K562 (cell line): ENCODE results near the gene ITGAE. TPM values are rescaled to one million over a fixed set of nuclear protein-coding genes. Genes with fewer than 3 reads are reported as not detected.
A peak's percentile ranks its signal among the peaks of the same experiment; 100 is the strongest.

ENCODE experiments used
- ATAC-seq: fragments of 200-7000 bp; cut with Tn5 transposase; 3 replicates; pipeline ENCODE4 v1.9.1; 2020; ENCODE audit warnings: moderate library complexity
- BruUV-seq: library from RNA; stranded (reverse); fragments of 400-500 nt; replicated peaks from 2 replicates; lab custom pipeline; 2021; lab: Mats Ljungman, UMichigan
- CTCF ChIA-PET: fragments of 300-600 bp; formaldehyde crosslinking; extraction: SDS; loops from one replicate; lab custom pipeline; 2021; ENCODE audit warnings: low intra/inter-chr PET ratio; lab: Yijun Ruan, JAX
- POLR2A ChIA-PET: fragments of 300-600, 350-650 bp; sonication (Branson Sonifier 250); formaldehyde crosslinking; extraction: SDS; loops from one replicate; lab custom pipeline; 2021; ENCODE audit warnings: antibody characterized with exemption, inconsistent platforms; lab: Yijun Ruan, JAX
- DNase-seq, 4 experiments: peaks; one replicate each; pipeline versions ENCODE4 v3.0.0 to v3.0.0-alpha.2; 2011 to 2018; ENCODE audit warnings: low spot score in 3 of 4, mixed read lengths in 3 of 4; ENCODE audit errors: extremely low read depth in 1 of 4
- FAIRE-seq: peaks from 2 replicates; lab custom pipeline; 2011; peaks lifted over from hg19 to GRCh38; lab: Jason Lieb, UNC
- H2AFZ ChIP-seq: 2 replicates; pipeline ENCODE4 v1.6.0; 2011; ENCODE audit warnings: low read depth, low read length, control low read depth, inconsistent platforms
- H3K27ac ChIP-seq: fragments of 200-600 bp; 3 replicates; pipeline ENCODE4 v1.8.0; 2011; ENCODE audit warnings: low read depth, mild to moderate bottlenecking, control low read depth, inconsistent platforms, low read length, moderate library complexity, mixed read lengths; ENCODE audit errors: extremely low read depth
- H3K27me3 ChIP-seq, 2 experiments: fragments of 300-600 bp in 1 of 2; 2 replicates in 1 of 2; 3 replicates in 1 of 2; pipeline versions ENCODE4 v1.6.0 to v1.8.0; 2011; ENCODE audit warnings: inconsistent platforms in 2 of 2, low read length in 2 of 2, mild to moderate bottlenecking in 1 of 2, mixed read lengths in 1 of 2, moderate library complexity in 1 of 2; ENCODE audit not compliant: control insufficient read depth in 2 of 2, insufficient read depth in 2 of 2
- H3K36me3 ChIP-seq: fragments of 300-600 bp; 3 replicates; pipeline ENCODE4 v1.8.0; 2011; ENCODE audit warnings: mild to moderate bottlenecking, low read length, inconsistent platforms; ENCODE audit not compliant: control insufficient read depth, insufficient read depth
- H3K4me1 ChIP-seq, 2 experiments: fragments of 200-600 bp in 1 of 2; replicated peaks in 1 of 2; 2 replicates in 1 of 2; 3 replicates in 1 of 2; pipeline versions ENCODE4 v1.5.1 to v1.8.0; 2011; ENCODE audit warnings: inconsistent platforms in 2 of 2, low read length in 2 of 2, mild to moderate bottlenecking in 1 of 2, mixed read lengths in 1 of 2, moderate library complexity in 1 of 2; ENCODE audit not compliant: control insufficient read depth in 2 of 2, insufficient read depth in 2 of 2
- H3K4me2 ChIP-seq: 2 replicates; pipeline ENCODE4 v1.6.1; 2011; ENCODE audit warnings: low read length, control low read depth, inconsistent platforms, mixed read lengths; ENCODE audit not compliant: insufficient read depth
- H3K4me3 ChIP-seq: fragments of 200-600 bp; sonication (generic), shearing (Covaris generic); 2 replicates; pipeline ENCODE4 v1.5.1; 2016; ENCODE audit warnings: control low read depth, inconsistent platforms
- H3K79me2 ChIP-seq: fragments of 200-600 bp; 3 replicates; pipeline ENCODE4 v1.8.0; 2011; ENCODE audit warnings: low read length, inconsistent platforms; ENCODE audit not compliant: control insufficient read depth, insufficient read depth
- H3K9ac ChIP-seq, 2 experiments: 2 replicates each; pipeline versions ENCODE4 v1.6.0 to v1.6.1; 2011; ENCODE audit warnings: low read depth in 2 of 2, low read length in 2 of 2, control low read depth in 1 of 2, inconsistent platforms in 1 of 2, mild to moderate bottlenecking in 1 of 2, mixed read lengths in 1 of 2; ENCODE audit not compliant: insufficient read depth in 1 of 2
- H3K9me1 ChIP-seq: one replicate; pipeline ENCODE4 v1.6.0; 2011; ENCODE audit warnings: inconsistent platforms, mild to moderate bottlenecking, low read length, moderate library complexity; ENCODE audit not compliant: control insufficient read depth, insufficient read depth
- H3K9me3 ChIP-seq: replicated peaks from 2 replicates; pipeline ENCODE4 v1.5.1; 2011; ENCODE audit warnings: low read depth, low read length, inconsistent platforms; ENCODE audit not compliant: control insufficient read depth, insufficient read depth
- H4K20me1 ChIP-seq: replicated peaks from 2 replicates; pipeline ENCODE4 v1.6.1; 2011; ENCODE audit warnings: low read length, inconsistent platforms, mixed read lengths; ENCODE audit not compliant: control insufficient read depth, insufficient read depth
- BRF1 ChIP-seq: IDR thresholded peaks from 3 replicates; pipeline ENCODE4 v1.6.1; 2011; ENCODE audit warnings: borderline replicate concordance, mild to moderate bottlenecking; ENCODE audit not compliant: insufficient read length; ENCODE audit errors: extremely low read depth
- EP400 ChIP-seq: fragments of 450-650 bp; IDR thresholded peaks from 2 replicates; pipeline ENCODE4 v1.6.1; 2017; ENCODE audit warnings: antibody characterized with exemption, mild to moderate bottlenecking, moderate library complexity
- FOXK2 ChIP-seq, 2 experiments: fragments of 450-650 bp; IDR thresholded peaks in 1 of 2; conservative IDR thresholded peaks in 1 of 2; 2 replicates each; pipeline ENCODE4 v1.6.1; 2016; ENCODE audit warnings: low read depth in 2 of 2, mild to moderate bottlenecking in 1 of 2
- RCOR1 ChIP-seq, 2 experiments: IDR thresholded peaks; 2 replicates each; pipeline ENCODE4 v1.6.1; 2012; ENCODE audit warnings: low read depth in 2 of 2, low read length in 2 of 2, borderline replicate concordance in 1 of 2, improper control_type of control experiment in 1 of 2
- ZFP36 ChIP-seq: fragments of 150-350 bp; IDR thresholded peaks from 2 replicates; pipeline ENCODE4 v1.6.1; 2018; ENCODE audit warnings: low read length, low read depth; ENCODE audit not compliant: partially characterized antibody
- ZNF282 ChIP-seq: sonication (generic); formaldehyde crosslinking; IDR thresholded peaks from 2 replicates; pipeline ENCODE4 v1.8.1; 2023; ENCODE audit warnings: missing genetic modification reagents
- WGBS: fragments of 100-300 bp; shearing (Covaris generic); methylation state at CpG from one replicate; pipeline ENCODE4 v1.1.6; 2016; ENCODE audit warnings: low coverage, mixed read lengths; ENCODE audit not compliant: insufficient coverage; ENCODE audit errors: missing lambda C conversion rate; 5-methylcytosine and 5-hydroxymethylcytosine counted together
- in situ Hi-C: fragments of 300-500 bp; cut with MboI; formaldehyde crosslinking; loops from 4 replicates; pipeline ENCODE4 v1.15.0; 2018; ENCODE audit warnings: inconsistent platforms, mixed read lengths
- intact Hi-C: fragments of 100-400 bp; cut with micrococcal nuclease; formaldehyde crosslinking; loops from 2 replicates; pipeline ENCODE4 v1.14.2; 2022
- polyA plus RNA-seq, 8 experiments: library from polyadenylated mRNA; depleted of rRNA in 4 of 8; stranded (reverse) in 5 of 8; unstranded in 3 of 8; fragments of >200 nt; fragmentation: Nextera tagmentation in 2 of 8; fragmentation: Illumina TruSeq in 1 of 8; extraction: Ambion mirVana in 2 of 8; extraction: Trizol in 1 of 8; gene quantifications; 2 replicates each; pipeline versions ENCODE4 v1.2.1 to v1.2.3, GENCODE V29; 2011 to 2014; ENCODE audit warnings: inconsistent platforms in 1 of 8, missing spikeins in 1 of 8
- total RNA-seq, 7 experiments: library from RNA; depleted of rRNA in 6 of 7; stranded (reverse); fragments of >200 nt in 6 of 7; fragmentation: Illumina TruSeq in 2 of 7; extraction: Trizol in 2 of 7; gene quantifications; 2 replicates each; pipeline versions ENCODE4 v1.2.1 to v1.2.3, GENCODE V29; 2011 to 2021; ENCODE audit warnings: low replicate concordance in 1 of 7
- TF ChIP-seq, protein P1 (sequence below): fragments of 250-450 bp; sonication (Bioruptor Pico); IDR thresholded peaks from 2 replicates; pipeline ENCODE4 v1.5.0; 2020; ENCODE audit warnings: mild to moderate bottlenecking, borderline replicate concordance
- TF ChIP-seq, protein P2 (sequence below): sonication (generic); formaldehyde crosslinking; IDR thresholded peaks from 2 replicates; pipeline ENCODE4 v1.8.0; 2022; ENCODE audit warnings: mild to moderate bottlenecking, missing genetic modification reagents
- TF ChIP-seq, protein P3 (sequence below), 2 experiments: fragments of 450-650 bp; formaldehyde crosslinking in 1 of 2; IDR thresholded peaks; 2 replicates each; pipeline versions ENCODE4 v1.4.0 to v1.6.1; 2014 to 2020; ENCODE audit warnings: mild to moderate bottlenecking in 2 of 2, borderline replicate concordance in 1 of 2, low read depth in 1 of 2

Gene ITGAE
- total and polyA plus RNA-seq, 9 of the 15 experiments (the other 6 are each of a cell fraction or from before 2014, with no cell fraction given), result 14.8 to 160 (median 27.0) TPM

DNA sequence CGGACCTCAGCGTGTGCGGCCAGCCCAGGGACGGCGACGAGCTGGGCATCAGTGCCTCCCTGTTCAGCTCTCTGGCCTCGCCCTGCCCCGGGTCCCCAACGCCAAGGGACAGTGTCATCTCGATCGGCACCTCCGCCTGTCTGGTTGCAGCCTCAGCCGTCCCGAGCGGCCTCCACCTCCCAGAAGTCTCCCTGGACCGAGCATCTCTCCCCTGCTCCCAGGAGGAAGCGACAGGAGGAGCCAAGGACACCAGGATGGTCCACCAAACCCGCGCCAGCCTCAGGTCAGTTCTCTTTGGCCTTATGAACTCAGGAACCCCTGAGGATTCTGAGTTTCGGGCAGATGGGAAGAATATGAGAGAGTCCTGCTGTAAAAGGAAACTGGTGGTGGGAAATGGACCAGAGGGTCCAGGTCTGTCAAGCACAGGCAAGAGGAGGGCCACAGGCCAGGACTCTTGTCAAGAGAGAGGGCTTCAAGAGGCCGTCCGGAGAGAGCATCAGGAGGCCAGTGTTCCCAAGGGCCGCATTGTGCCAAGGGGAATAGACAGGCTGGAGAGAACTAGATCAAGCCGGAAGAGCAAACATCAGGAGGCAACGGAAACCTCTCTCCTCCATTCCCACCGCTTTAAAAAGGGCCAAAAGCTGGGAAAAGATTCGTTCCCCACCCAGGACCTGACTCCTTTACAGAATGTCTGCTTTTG, 76.5 kb downstream of the ITGAE start:
- peaks cover 49% of the 10 kb centered on the region for H3K79me2 ChIP-seq
- no peak for TF ChIP-seq FOXK2 (conservative IDR thresholded peaks at IDR 0.05 in 1 of 2, IDR thresholded peaks at IDR 0.05 in 1 of 2; ENCODE audit: low read depth in 2 of 2)
- TF ChIP-seq, protein P1, sequence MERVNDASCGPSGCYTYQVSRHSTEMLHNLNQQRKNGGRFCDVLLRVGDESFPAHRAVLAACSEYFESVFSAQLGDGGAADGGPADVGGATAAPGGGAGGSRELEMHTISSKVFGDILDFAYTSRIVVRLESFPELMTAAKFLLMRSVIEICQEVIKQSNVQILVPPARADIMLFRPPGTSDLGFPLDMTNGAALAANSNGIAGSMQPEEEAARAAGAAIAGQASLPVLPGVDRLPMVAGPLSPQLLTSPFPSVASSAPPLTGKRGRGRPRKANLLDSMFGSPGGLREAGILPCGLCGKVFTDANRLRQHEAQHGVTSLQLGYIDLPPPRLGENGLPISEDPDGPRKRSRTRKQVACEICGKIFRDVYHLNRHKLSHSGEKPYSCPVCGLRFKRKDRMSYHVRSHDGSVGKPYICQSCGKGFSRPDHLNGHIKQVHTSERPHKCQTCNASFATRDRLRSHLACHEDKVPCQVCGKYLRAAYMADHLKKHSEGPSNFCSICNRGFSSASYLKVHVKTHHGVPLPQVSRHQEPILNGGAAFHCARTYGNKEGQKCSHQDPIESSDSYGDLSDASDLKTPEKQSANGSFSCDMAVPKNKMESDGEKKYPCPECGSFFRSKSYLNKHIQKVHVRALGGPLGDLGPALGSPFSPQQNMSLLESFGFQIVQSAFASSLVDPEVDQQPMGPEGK (CRISPR knock-in tag), result no peak
- no peak for TF ChIP-seq RCOR1 (IDR thresholded peaks at IDR 0.05; ENCODE audit: borderline replicate concordance in 1 of 2, low read depth in 2 of 2, low read length in 2 of 2)
- TF ChIP-seq, protein P2, sequence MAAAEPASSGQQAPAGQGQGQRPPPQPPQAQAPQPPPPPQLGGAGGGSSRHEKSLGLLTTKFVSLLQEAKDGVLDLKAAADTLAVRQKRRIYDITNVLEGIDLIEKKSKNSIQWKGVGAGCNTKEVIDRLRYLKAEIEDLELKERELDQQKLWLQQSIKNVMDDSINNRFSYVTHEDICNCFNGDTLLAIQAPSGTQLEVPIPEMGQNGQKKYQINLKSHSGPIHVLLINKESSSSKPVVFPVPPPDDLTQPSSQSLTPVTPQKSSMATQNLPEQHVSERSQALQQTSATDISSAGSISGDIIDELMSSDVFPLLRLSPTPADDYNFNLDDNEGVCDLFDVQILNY (CRISPR knock-in tag), result no peak
- TF ChIP-seq EP400, result no peak
- 0 out of 2 replicates have a peak, but pooled peaks have one; percentile 8 for TF ChIP-seq ZNF282 (CRISPR knock-in tag)
- peak; percentile 16 for TF ChIP-seq ZFP36
- TF ChIP-seq, protein P3, sequence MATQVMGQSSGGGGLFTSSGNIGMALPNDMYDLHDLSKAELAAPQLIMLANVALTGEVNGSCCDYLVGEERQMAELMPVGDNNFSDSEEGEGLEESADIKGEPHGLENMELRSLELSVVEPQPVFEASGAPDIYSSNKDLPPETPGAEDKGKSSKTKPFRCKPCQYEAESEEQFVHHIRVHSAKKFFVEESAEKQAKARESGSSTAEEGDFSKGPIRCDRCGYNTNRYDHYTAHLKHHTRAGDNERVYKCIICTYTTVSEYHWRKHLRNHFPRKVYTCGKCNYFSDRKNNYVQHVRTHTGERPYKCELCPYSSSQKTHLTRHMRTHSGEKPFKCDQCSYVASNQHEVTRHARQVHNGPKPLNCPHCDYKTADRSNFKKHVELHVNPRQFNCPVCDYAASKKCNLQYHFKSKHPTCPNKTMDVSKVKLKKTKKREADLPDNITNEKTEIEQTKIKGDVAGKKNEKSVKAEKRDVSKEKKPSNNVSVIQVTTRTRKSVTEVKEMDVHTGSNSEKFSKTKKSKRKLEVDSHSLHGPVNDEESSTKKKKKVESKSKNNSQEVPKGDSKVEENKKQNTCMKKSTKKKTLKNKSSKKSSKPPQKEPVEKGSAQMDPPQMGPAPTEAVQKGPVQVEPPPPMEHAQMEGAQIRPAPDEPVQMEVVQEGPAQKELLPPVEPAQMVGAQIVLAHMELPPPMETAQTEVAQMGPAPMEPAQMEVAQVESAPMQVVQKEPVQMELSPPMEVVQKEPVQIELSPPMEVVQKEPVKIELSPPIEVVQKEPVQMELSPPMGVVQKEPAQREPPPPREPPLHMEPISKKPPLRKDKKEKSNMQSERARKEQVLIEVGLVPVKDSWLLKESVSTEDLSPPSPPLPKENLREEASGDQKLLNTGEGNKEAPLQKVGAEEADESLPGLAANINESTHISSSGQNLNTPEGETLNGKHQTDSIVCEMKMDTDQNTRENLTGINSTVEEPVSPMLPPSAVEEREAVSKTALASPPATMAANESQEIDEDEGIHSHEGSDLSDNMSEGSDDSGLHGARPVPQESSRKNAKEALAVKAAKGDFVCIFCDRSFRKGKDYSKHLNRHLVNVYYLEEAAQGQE (IDR thresholded peaks at IDR 0.05; ENCODE audit: borderline replicate concordance), result peak; percentile 31
- TF ChIP-seq, protein P3 (CRISPR knock-in tag; IDR thresholded peaks at IDR 0.05; ENCODE audit: low read depth), result no peak
- no peak for TF ChIP-seq BRF1

More for the DNA sequence above, 76.5 kb downstream of the ITGAE start:
- no peak for ATAC-seq
- Histone ChIP-seq H2AFZ (peak overlapping the region; percentile 98), H3K4me1 (peaks cover 19% of the 10 kb centered on the region in 2 experiments), H3K9ac (peak overlapping the region; percentile 92 to 100), H3K9me1 (no peaks in the 10 kb centered on the region), H3K4me3 (peak overlapping the region; percentile 86), H4K20me1 (no peaks in the 10 kb centered on the region; the same call in 1 of the 2 replicates), H3K36me3 (peaks cover 32% of the 10 kb centered on the region), H3K27me3 (no peaks in the 10 kb centered on the region), H3K27ac (peak overlapping the region; percentile 92), H3K9me3 (no peaks in the 10 kb centered on the region), H3K4me2 (peak overlapping the region; percentile 95)
- no TSS peak for BruUV-seq
- no peak for FAIRE-seq
- intact Hi-C loops (no loop called here), in situ Hi-C loops (no loop called here)
- DNase-seq, result no peak
- POLR2A ChIA-PET, result interaction anchor here (0.5 to 1.4 kb wide), 5 partner anchors 8 to 1746 kb away, joined by 3 to 4 read pairs (median 3); no protein-coding TSS in a partner anchor
- CTCF ChIA-PET, result no interaction called here
- 10% methylated on average over 24 of the region's 27 CpGs for WGBS
